ENCODE measurements around the gene STRA8. TPM values are rescaled to one million over a fixed set of nuclear protein-coding genes. Genes with fewer than 3 reads are reported as not detected.

The STRA8 gene
- total RNA-seq, 1 experiment from 2014 or later: not detected

DNA sequence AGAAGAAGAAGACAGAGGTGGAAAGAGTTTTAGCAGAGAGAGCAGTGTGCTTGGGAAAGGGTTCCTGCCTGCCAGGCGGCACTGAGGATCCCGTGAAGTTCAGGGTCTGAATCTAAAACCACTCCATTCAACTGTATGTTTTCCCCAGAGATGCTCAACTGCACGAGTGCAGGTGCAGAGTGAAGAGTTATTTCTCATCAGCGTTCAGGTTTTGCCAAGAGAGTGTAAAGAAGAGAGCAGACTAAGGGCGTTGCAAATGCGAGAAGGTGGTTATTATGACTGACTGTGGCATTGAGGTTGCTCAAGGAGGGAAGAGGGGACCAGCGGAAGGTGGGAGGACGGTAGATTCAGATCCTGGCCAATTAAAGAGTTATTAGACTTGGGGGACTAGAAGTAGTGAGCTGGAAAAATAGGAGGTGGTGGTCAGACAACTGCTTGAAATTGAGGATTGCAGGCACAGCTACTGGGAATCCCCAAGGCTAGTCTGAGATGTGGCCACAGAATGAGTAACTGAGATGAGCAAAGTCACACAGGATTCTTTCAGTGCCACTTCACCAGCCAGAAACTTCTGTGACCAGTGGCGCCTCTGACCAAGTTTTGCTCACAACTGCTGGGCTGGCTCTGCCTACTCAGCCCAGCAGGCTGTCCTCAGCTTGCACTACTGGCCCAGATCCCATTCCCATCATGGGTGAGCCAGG, 29.1 kb downstream of the STRA8 start:
- Histone ChIP-seq H3K9ac (ENCODE audit: low read length) (no peak overlapping the region), H3K9me3 (ENCODE audit: low read length) (no peaks in the 10 kb centered on the region), H3K36me3 (ENCODE audit: low read depth, low read length) (no peaks in the 10 kb centered on the region), H3K79me2 (ENCODE audit: low read length) (no peaks in the 10 kb centered on the region), H3K4me3 (ENCODE audit: low read length) (no peak overlapping the region), H3F3A (ENCODE audit: low read length, unreplicated experiment) (no peaks in the 10 kb centered on the region), H3K4me1 (ENCODE audit: insufficient read depth, low read length) (no peaks in the 10 kb centered on the region), H3K27ac (ENCODE audit: low read length) (no peak overlapping the region), H3K27me3 (ENCODE audit: low read length) (peaks cover 7% of the 10 kb centered on the region; the same call in 1 of the 2 replicates), H3K9me2 (replicated peaks; ENCODE audit: low read length) (no peaks in the 10 kb centered on the region), H4K20me1 (ENCODE audit: low read length) (no peaks in the 10 kb centered on the region), H2AFZ (ENCODE audit: low read length) (no peak overlapping the region), H3K4me2 (ENCODE audit: low read length) (no peak overlapping the region)
- ChIA-PET CTCF (no interaction called here), POLR2A (ENCODE audit: unreplicated experiment) (no interaction called here)
- TF ChIP-seq EZH2phosphoT487 (IDR thresholded peaks at IDR 0.05; ENCODE audit: borderline replicate concordance, low read length) (no peak), EZH2 (IDR thresholded peaks at IDR 0.05; ENCODE audit: low read length, unreplicated experiment) (no peak)
- TF ChIP-seq, protein P1, sequence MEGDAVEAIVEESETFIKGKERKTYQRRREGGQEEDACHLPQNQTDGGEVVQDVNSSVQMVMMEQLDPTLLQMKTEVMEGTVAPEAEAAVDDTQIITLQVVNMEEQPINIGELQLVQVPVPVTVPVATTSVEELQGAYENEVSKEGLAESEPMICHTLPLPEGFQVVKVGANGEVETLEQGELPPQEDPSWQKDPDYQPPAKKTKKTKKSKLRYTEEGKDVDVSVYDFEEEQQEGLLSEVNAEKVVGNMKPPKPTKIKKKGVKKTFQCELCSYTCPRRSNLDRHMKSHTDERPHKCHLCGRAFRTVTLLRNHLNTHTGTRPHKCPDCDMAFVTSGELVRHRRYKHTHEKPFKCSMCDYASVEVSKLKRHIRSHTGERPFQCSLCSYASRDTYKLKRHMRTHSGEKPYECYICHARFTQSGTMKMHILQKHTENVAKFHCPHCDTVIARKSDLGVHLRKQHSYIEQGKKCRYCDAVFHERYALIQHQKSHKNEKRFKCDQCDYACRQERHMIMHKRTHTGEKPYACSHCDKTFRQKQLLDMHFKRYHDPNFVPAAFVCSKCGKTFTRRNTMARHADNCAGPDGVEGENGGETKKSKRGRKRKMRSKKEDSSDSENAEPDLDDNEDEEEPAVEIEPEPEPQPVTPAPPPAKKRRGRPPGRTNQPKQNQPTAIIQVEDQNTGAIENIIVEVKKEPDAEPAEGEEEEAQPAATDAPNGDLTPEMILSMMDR (conservative IDR thresholded peaks at IDR 0.05; ENCODE audit: low read depth, low read length): no peak
- intact Hi-C loops (cut with micrococcal nuclease): no loop called here
- no peak for DNase-seq
- no peak for ATAC-seq
- BruUV-seq (replicated peaks): no TSS peak

- no peak for DNase-seq
- Histone ChIP-seq H3K79me2 (ENCODE audit: low read length) (no peaks in the 10 kb centered on the region), H3K4me2 (ENCODE audit: low read length) (no peak overlapping the region), H4K20me1 (ENCODE audit: low read length) (no peaks in the 10 kb centered on the region), H3K4me1 (ENCODE audit: insufficient read depth, low read length) (no peaks in the 10 kb centered on the region), H3F3A (ENCODE audit: low read length, unreplicated experiment) (no peaks in the 10 kb centered on the region), H3K36me3 (ENCODE audit: low read depth, low read length) (no peaks in the 10 kb centered on the region), H2AFZ (ENCODE audit: low read length) (no peak overlapping the region), H3K9ac (ENCODE audit: low read length) (no peak overlapping the region), H3K27me3 (ENCODE audit: low read length) (peaks cover 7% of the 10 kb centered on the region; the same call in 1 of the 2 replicates), H3K9me2 (replicated peaks; ENCODE audit: low read length) (no peaks in the 10 kb centered on the region), H3K4me3 (ENCODE audit: low read length) (no peak overlapping the region), H3K27ac (ENCODE audit: low read length) (no peak overlapping the region), H3K9me3 (ENCODE audit: low read length) (no peaks in the 10 kb centered on the region)
- no TSS peak for BruUV-seq (replicated peaks)
- intact Hi-C loops (cut with micrococcal nuclease): no loop called here
- TF ChIP-seq EZH2phosphoT487 (IDR thresholded peaks at IDR 0.05; ENCODE audit: borderline replicate concordance, low read length) (no peak), EZH2 (IDR thresholded peaks at IDR 0.05; ENCODE audit: low read length, unreplicated experiment) (no peak)
- TF ChIP-seq, protein P1 (conservative IDR thresholded peaks at IDR 0.05; ENCODE audit: low read depth, low read length): no peak
- no peak for ATAC-seq
- CTCF ChIA-PET: no interaction called here
- POLR2A ChIA-PET (ENCODE audit: unreplicated experiment): no interaction called here
These were observed 29.8 kb downstream of the STRA8 start for GRCh38 chr7:135263321-135263970.

GRCh38 chr7:135265637-135266036, 32.0 kb downstream of the STRA8 start:
- Histone ChIP-seq H4K20me1 (ENCODE audit: low read length) (no peaks in the 10 kb centered on the region), H3K9me2 (replicated peaks; ENCODE audit: low read length) (no peaks in the 10 kb centered on the region), H3K4me1 (ENCODE audit: insufficient read depth, low read length) (no peaks in the 10 kb centered on the region), H3K4me2 (ENCODE audit: low read length) (no peak overlapping the region), H3K79me2 (ENCODE audit: low read length) (no peaks in the 10 kb centered on the region), H3K9ac (ENCODE audit: low read length) (no peak overlapping the region), H3K36me3 (ENCODE audit: low read depth, low read length) (no peaks in the 10 kb centered on the region), H3K27ac (ENCODE audit: low read length) (no peak overlapping the region), H3K27me3 (ENCODE audit: low read length) (peaks cover 7% of the 10 kb centered on the region; the same call in 1 of the 2 replicates), H3K9me3 (ENCODE audit: low read length) (no peaks in the 10 kb centered on the region), H3K4me3 (ENCODE audit: low read length) (no peak overlapping the region), H3F3A (ENCODE audit: low read length, unreplicated experiment) (no peaks in the 10 kb centered on the region), H2AFZ (ENCODE audit: low read length) (no peak overlapping the region)
- intact Hi-C loops (cut with micrococcal nuclease): no loop called here
- DNase-seq (no peak), ATAC-seq (no peak)
- TF ChIP-seq, protein P1 (conservative IDR thresholded peaks at IDR 0.05; ENCODE audit: low read depth, low read length): no peak
- TF ChIP-seq EZH2 (IDR thresholded peaks at IDR 0.05; ENCODE audit: low read length, unreplicated experiment) (no peak), EZH2phosphoT487 (IDR thresholded peaks at IDR 0.05; ENCODE audit: borderline replicate concordance, low read length) (no peak)
- BruUV-seq (replicated peaks): no TSS peak
- CTCF ChIA-PET: no interaction called here
- POLR2A ChIA-PET (ENCODE audit: unreplicated experiment): no interaction called here

Measured in PC-3 (cell line).